GM21381 (cell line): ENCODE measurements around the gene ZDHHC19.
A peak's percentile ranks its signal among the peaks of the same experiment; 100 is the strongest.
"Not testable (repeated sequence)": the region's sequence is repeated elsewhere in the genome, so short reads cannot be mapped to it uniquely, and the experiment has no call there.

Experiments
- ATAC-seq: cut with Tn5 transposase; IDR thresholded peaks from one replicate; pipeline ENCODE4 v1.9.1; 2021; ENCODE audit warnings: mild to moderate bottlenecking, moderate library complexity; ENCODE audit not compliant: unreplicated experiment

Gene ZDHHC19

DNA sequence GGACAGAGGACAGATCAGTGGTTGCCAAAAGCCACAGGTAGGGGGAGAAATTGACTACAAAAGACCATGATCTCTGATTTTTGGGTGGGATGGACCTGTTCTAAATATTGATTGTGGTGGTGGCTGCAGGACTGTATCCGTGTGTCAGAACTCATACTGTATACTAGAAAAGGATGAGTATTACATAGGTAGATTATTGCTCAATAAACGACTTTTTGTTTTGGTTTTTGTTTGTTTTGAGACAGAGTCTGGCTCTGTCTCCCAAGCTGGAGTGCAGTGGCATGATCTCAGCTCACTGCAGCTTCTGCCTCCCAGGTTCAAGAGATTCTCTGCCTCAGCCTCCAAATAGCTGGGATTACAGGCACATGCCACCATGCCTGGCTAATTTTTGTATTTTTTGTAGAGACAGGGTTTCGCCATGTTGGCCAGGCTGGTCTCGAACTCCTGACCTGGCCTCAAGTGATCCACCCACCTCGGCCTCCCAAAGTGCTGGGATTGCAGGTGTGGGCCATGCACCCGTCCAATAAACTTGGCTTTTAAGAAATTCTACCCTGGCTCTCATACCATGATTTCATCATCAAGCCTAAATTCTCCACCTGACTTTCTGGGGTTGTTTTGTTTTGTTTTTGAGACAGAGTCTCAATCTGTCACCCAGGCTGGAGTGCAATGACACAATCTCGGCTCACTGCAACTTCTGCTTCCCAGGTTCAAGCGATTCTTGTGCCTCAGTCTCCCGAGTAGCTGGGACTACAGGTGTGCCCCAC is 5.6 kb downstream of the ZDHHC19 start:
- ATAC-seq = not testable (repeated sequence)

DNA sequence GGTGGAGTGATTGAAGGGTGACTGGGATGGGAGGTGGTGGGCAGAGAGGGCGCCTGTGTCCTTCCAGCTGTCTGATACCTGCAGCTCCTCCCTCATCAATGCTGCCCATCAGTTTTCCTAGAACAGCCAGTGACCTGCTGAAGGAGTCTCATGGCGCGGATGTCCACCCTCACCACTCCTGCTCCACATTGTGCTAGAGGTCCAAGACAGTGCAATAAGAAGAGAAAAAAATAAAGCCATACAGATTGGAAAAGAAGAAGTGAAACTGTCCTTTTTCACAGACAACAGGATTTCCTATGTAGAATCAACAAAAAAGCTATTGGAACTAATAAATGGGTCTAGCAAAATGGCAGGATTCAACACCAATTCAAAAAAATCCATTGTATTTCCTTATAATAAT is 7.4 kb downstream of the ZDHHC19 start:
- ATAC-seq = no peak

DNA sequence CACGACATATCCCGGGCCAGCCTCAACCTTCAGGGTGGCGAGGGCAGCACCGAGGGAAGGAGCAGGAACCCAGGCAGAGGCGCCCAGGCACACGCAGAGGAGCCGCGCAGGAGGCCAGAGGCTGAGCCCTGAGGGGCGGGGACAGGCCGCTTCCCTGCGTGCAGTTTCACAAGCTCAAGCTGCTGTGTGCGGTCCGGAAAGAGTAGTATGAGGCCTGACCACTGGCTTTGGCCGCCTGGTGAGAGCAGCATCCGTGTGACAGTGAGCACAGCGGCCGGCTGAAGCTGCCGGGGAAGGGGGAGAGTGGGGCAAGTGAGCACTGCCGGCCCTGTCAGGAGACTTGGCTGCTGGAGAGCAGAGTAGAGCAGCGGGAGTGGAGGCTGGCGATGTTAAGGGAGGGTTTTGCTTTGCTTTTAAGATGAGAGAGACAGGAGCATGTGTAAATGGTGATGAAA is 8.7 kb downstream of the ZDHHC19 start:
- ATAC-seq = no peak

DNA sequence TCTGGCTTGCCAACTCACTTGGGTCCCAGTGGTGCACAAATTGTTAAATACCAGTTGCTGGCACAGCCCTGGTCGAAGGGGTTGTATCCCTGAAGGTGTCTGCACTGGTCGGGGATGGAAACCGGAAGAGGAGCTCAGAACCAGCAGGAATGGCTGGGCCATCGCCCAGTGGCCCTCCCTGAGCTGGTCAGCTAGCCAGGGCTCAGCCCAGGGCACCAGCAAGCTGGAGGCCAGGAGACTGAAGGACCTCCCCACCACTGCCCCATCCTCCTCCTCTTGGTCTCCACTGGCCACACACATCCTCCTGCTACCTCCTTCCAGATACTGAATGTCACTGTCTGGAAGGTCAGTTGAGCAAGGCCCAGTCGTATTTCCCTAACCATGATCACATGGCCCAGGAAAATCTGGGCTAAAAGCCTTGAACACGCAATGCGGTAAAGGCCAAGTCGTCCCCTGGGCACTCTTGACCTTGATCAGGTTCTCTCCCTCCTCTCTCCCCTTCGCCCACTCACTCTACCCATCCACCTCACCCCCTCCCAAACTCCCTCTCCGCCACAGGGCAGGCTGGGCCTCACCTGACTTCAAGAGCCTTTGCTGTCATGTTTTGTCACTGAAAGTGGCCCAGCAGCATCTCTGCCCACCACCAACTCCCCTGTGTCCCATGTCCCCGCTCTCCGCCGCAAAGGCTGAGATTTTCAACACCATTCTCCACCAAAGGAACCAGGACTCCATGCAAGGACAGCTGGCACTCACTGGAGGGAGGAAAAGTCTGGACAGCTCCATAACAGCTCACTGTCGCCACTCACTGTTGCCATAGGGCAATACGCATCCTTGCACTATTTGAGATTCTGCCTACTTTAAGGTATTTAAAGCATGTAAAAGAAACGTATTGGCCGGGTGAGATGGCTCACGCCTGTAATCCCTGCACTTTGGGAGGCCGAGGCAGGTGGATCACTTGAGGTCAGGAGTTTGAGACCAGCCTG is 12.1 kb downstream of the ZDHHC19 start:
- no peak for ATAC-seq

DNA sequence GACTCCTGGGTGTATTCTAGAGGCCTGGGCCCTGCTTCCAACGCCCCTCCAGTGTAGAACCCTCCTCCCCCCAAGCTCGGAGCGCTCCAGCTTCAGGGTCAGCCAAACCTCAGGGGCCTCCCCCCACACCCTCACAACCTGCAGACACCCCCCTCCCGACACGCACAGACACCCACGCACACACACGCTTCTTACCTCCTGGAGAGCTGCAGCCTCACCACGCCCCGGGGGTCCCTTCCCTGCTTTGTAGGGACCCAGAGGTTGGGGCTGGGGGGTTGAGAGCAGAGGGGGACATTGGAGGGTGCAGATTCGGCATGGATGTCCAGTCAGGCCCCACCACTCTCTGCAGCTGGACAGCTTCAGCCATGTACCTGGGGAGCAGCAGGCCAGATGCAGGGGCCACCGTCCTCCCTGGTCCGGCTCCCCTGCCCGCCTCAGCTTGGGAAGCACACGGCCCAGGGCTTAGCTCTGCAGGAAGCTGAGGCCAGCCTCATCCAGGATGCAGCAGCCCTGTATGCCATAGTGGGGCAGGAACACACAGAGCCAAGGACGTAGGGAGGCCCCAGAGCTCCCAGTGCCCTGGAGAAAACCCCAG is 13.0 kb downstream of the ZDHHC19 start:
- no peak for ATAC-seq

GRCh38 chr3:196197524-196197923 is 13.7 kb downstream of the ZDHHC19 start:
- no peak for ATAC-seq

DNA sequence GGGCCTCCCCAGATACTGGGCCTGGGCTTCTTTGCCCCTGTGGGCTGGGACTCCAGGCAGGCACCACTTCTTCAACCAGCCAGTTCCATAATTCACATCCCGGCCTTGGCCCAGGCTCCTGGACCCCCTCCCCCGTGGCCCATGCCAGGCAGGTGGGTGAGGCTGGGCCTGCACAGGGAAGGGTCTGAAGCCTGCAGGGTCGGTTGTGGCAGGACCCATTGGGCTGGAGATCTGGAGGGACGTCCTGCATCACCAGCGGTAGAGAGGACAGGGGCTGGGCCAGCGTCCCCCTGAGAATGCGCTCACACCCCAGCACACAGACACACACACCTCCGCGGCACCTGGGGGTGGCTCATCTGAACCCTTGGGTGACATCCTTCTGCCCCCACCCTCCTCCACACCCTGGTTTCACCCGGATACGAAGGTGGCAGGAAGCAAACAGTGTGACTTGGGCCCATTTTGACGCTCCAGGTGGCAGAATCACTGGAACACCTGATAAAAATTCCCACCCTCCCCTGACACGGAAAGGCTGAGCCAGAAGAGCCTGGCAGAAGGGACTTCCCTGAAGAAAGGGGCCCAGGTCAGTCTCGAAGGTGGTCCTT is 15.4 kb downstream of the ZDHHC19 start:
- no peak for ATAC-seq

GRCh38 chr3:196194542-196194915 is 16.7 kb downstream of the ZDHHC19 start:
- ATAC-seq = no peak

DNA sequence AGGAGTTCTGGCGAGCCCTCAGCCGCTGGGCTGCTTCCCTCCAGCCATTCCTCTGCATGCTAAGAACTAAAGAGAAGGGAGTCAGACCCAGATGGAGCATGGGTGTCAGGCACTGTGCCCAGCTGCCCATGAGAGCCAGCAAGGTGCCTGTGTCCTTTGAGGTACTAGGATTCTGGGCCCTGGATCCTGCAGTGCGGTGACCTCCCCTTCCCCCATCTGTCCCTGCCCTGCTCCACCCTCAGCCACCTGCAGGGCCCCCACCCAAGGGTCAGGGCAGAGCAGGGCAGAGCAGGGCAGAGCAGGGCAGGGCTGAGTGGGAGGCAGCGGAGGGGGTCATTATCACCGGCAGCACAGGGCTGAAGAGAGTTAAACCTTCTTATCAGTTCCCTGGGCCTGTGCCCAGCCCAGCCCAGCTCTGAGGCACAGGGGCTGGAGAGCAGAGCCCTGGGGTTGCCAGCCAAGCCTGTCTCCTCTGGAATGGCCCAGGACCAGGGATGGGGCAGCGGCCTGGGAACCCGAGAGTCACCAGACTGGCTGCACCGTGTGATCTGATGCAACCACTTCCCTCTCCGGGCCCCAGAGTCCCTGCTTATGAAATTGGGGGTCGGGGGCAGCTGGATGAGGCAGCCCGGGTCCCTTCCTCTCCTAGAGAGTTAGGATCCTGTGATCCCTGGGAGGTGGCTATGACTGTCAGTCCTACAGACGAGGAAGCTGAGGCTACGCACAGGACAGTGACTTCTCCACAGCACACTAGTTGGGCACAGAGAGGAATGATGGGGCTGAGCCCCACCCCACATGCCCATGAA is 17.3 kb downstream of the ZDHHC19 start:
- ATAC-seq = no peak

GRCh38 chr3:196193133-196193735 is 18.0 kb downstream of the ZDHHC19 start:
- ATAC-seq = no peak

DNA sequence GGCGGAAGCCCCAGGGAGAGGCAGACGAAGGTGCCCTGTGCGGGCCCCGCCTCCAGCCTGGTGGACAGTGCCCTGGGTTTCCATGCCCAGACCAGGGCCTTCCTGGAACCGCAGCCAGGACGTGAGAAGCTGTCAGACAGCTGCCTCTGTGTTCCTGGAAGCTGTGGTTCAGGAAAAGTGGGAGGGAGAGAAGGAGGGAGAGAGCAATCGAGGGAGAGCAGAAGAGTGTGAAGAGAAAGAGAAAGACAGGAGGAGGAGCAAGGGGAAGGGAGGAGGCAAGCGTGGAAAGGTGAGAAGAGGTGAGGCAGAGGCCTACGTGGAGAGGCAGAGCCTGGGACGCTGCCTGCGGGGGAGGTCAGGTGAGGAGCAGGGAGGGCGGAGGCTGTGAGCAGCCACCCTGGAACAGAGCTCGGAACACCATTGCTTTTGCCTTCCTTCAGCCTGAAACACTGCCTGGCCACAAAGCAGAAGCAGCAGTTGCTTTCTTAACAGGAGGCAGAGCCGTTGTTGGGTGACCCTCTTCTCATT is 18.6 kb downstream of the ZDHHC19 start:
- ATAC-seq = no peak

DNA sequence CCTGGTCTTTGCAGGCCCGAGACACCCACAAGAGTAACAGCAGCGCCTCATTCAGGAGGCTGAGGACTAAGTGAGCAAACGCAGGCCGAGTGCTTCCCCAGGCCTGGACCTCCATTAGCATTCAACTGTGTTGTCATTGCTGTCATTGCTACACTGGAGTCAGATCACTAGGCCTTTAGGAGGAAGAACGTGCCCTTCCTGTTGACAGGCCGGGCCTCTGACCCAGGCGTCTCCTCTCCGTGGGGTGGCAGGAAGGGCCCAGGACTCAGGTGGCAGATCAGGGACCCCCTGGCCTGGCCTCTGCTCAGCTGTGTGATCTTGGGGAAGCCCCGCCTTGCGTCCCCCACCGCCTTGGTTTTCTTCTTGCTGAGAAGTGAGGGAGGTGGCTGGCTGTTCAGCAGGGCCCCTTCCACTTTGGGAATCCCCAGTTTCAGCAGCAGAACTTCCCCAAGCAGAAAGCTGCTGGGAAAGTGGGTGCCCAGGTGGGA is 19.1 kb downstream of the ZDHHC19 start:
- ATAC-seq = peak; percentile 57

GRCh38 chr3:196189566-196190347 is 21.4 kb downstream of the ZDHHC19 start:
- no peak for ATAC-seq

DNA sequence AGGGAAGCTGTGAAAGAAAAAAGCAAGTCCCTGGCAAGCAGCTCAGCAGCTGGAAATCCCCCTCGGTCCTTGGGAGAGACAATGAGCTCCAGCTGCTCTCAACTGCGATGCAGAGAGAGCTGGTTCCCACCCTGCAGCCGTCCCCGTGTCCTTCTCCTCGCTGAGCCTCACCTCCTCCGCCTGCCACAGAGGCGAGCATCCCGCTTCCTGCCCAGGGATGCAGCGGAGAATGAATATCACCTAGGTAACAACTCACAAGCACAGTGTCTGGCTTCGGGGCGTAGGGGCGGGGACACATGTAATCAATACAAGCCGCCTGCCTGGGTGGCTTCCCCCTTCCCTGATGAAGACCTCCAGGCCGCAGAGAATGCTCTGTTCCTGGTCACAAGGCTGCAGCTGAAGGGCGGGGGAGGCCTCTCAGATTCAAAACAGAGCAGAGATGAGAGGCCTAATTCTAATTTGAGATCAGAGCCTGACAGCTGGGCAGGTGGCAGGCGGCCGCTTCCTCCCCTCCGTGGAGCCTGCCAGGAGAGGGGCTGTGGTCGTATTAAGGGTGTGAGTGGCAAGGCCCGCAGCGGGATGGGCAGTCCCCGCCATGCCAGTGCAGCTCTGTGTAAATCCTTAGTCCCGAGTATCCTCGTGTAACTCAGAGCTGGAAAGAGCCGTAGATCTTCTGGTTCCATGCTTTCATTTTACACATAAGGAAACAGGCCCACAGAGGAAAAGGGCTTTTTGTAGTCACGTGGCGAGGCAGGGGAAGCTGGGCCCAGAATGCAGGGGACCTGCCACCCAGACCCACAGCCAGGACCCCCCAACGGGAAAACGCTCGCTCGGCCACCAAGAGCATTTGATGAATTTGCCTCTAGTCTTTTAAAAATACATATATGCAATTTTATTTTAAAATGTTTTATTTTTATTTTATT is 24.3 kb downstream of the ZDHHC19 start:
- ATAC-seq = no peak

DNA sequence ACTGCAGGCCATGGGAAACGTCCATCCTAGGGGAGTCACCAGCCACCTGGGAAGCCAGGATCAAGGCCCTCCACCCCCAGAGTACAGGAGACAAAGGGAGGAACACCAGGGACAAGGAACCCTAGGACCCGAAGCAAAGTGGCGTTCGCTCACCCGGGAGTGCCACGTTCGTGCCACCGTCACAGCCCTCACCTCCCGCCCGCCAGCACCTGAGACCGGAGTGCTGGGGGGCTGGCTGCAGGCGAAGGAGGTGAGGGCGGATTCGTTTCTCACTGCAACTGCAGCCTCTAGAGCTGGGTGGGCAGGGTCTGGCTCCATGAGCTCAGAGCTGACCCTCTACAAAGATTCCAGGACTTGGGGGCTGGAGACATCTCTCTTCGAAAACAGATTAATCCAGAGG is 26.3 kb downstream of the ZDHHC19 start:
- ATAC-seq = no peak

DNA sequence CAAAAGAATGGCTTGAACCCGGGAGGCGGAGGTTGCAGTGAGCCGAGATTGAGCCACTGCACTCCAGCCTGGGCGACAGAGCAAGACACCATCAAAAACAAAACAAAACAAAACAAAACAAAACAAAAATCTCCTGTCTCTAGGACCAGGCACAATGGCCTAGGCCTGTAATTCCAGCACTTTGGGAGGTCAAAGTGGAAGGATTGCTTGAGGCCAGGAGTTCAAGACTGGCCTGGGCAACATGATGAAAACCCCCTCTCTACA is 27.1 kb downstream of the ZDHHC19 start:
- ATAC-seq = not testable (repeated sequence)

DNA sequence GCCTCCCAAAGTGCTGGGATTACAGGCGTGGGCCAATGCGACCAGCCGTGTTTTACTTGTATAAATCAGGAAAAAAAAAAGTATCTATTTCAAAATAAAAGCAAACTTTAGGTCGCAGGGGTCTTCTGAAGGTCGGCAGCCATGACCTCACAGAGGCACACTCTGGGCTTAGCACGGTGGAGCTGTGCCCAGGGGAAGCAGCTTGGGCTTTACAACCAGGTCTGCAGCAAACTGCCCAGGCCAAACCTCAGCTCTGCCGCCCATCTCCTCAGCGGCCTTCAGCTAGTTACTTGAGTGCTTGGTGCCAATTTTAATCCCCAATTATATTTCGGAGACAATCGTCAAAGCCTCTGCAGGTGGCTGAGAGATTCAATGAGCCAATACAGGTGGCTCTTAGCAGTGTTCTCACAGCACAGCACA is 30.1 kb downstream of the ZDHHC19 start:
- ATAC-seq = no peak

DNA sequence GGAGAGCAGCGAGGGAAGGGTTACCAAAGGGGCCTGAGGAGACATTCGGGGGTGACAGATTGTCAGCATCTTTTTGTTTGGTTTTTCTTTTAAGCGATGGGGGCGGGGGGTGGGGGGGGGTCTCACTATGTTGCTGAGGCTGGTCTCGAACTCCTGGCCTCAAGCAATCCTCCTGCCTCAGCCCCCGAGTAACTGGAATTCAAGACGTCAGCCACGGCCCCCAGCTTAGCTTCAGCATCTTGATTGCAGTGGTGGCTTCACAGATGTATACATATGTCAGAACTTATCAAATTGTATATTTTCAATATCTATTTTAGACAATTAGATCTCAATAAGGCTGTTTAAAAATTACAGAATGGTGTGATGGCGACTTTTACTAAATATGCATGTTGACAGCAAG is 30.9 kb downstream of the ZDHHC19 start:
- no peak for ATAC-seq
